ENCODE measurements around the gene KCNK3. TPM values are rescaled to one million over a fixed set of nuclear protein-coding genes. Genes with fewer than 3 reads are reported as not detected.

KCNK3 gene
- total and polyA plus RNA-seq, 10 of the 15 experiments (the other 5 are each of a cell fraction or from before 2014, with no cell fraction given) = 0.13 TPM; not detected in 9

DNA sequence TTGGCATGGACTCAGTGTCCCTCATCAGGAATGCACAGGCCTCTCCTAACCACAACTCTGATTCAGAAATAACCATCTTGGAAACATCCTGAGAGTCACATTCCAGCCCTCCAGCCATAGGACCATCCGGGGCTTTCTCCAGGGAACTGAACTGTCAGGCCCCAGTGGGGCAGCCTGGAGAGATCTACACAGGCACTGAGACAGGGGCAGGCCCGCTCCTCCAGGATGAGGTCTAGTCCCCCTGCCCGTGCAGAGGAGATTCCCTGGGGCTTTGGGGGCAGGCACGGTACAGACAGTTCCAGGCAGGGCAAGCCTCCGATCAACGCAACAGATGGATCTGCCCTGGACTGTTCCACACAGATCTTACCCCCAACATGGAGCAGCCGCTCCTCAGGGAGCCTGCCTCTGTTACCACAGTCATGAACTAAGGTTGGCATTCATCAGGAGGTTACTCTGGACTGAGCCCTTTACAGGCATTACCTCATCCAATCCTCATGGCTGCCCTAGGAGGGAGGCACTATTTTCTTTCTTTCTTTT, 12.0 kb downstream of the KCNK3 start (continued):
- TF ChIP-seq HDAC6 (IDR thresholded peaks at IDR 0.05; ENCODE audit: unreplicated experiment) (no peak), CEBPB (IDR thresholded peaks at IDR 0.05; ENCODE audit: borderline replicate concordance in 1 of 2, low read depth in 2 of 2, low read length in 2 of 2) (no peak)

DNA sequence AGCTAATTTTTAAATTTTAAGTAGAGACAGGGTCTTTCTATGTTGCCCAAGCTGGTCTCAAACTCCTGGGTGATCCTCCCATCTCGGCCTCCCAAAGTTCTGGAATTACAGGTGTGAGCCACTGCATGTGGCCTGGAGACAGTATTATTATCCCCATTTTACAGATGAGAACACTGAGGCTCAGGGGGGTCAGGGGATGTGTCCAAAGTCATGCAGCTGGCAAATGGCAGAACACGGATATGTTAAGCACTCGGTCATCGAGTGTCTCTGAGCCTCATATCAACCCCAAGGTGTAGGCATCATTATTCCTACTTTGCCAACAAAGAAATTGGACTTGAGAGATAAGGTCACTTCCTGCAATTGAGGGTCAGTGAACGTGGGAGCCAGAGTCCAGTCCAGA, 12.6 kb downstream of the KCNK3 start:
- ChIA-PET RAD21 (ENCODE audit: unreplicated experiment) (no interaction called here), CTCF (no interaction called here), POLR2A (no interaction called here), SMC1A (ENCODE audit: uncharacterized antibody, unreplicated experiment) (no interaction called here)
- WGBS (ENCODE audit: insufficient coverage, insufficient replicate concordance, low lambda C conversion rate, missing lambda C conversion rate) = 3% methylated on average over 5 of the region's 5 CpGs
- intact Hi-C loops (cut with micrococcal nuclease; ENCODE audit: unreplicated experiment) = no loop called here
- H3K9ac ChIP-seq (ENCODE audit: control insufficient read depth, insufficient read depth, low read length) = no peak overlapping the region
- H3K4me2 ChIP-seq (ENCODE audit: control insufficient read depth, insufficient read depth) = no peak overlapping the region
- no peaks in the 10 kb centered on the region for H4K20me1 ChIP-seq (ENCODE audit: control insufficient read depth, insufficient read depth)
- no peaks in the 10 kb centered on the region for H3K4me1 ChIP-seq (ENCODE audit: control insufficient read depth, insufficient read depth, low read length)
- BruUV-seq (replicated peaks) = no TSS peak
- peaks cover 3 to 6% of the 10 kb centered on the region in 2 experiments; a peak in 3 of 4 replicates for H3K27me3 ChIP-seq (replicated peaks in 1 of 2; ENCODE audit: control insufficient read depth in 2 of 2, insufficient read depth in 2 of 2, low read length in 1 of 2)
- ATAC-seq (no peak), FAIRE-seq (no peak), DNase-seq (ENCODE audit: low read depth, low spot score) (no peak)
- no peaks in the 10 kb centered on the region for H3K9me3 ChIP-seq (replicated peaks; ENCODE audit: control insufficient read depth, insufficient read depth, low read length)
- no peak overlapping the region for H2AFZ ChIP-seq (ENCODE audit: control insufficient read depth, low read depth, low read length)
- H3K36me3 ChIP-seq (ENCODE audit: control insufficient read depth in 2 of 2, insufficient read depth in 2 of 2, low read length in 1 of 2) = no peaks in the 10 kb centered on the region
- no peak overlapping the region for H3K27ac ChIP-seq (ENCODE audit: control insufficient read depth, insufficient read depth)
- H3K79me2 ChIP-seq (ENCODE audit: control insufficient read depth, insufficient read depth, low read length) = no peaks in the 10 kb centered on the region
- TF ChIP-seq MYC (IDR thresholded peaks at IDR 0.05; ENCODE audit: insufficient read depth, insufficient read length, insufficient replicate concordance, low read length, severe bottlenecking) = no peak
- no peak for TF ChIP-seq RELA (IDR thresholded peaks at IDR 0.05; ENCODE audit: borderline replicate concordance, partially characterized antibody)
- no peak for TF ChIP-seq NBN (IDR thresholded peaks at IDR 0.05)
- TF ChIP-seq, protein P1, sequence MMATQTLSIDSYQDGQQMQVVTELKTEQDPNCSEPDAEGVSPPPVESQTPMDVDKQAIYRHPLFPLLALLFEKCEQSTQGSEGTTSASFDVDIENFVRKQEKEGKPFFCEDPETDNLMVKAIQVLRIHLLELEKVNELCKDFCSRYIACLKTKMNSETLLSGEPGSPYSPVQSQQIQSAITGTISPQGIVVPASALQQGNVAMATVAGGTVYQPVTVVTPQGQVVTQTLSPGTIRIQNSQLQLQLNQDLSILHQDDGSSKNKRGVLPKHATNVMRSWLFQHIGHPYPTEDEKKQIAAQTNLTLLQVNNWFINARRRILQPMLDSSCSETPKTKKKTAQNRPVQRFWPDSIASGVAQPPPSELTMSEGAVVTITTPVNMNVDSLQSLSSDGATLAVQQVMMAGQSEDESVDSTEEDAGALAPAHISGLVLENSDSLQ (IDR thresholded peaks at IDR 0.05) = no peak
- TF ChIP-seq, protein P2, sequence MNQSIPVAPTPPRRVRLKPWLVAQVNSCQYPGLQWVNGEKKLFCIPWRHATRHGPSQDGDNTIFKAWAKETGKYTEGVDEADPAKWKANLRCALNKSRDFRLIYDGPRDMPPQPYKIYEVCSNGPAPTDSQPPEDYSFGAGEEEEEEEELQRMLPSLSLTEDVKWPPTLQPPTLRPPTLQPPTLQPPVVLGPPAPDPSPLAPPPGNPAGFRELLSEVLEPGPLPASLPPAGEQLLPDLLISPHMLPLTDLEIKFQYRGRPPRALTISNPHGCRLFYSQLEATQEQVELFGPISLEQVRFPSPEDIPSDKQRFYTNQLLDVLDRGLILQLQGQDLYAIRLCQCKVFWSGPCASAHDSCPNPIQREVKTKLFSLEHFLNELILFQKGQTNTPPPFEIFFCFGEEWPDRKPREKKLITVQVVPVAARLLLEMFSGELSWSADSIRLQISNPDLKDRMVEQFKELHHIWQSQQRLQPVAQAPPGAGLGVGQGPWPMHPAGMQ (IDR thresholded peaks at IDR 0.05; ENCODE audit: borderline replicate concordance) = no peak
- TF ChIP-seq, protein P3, sequence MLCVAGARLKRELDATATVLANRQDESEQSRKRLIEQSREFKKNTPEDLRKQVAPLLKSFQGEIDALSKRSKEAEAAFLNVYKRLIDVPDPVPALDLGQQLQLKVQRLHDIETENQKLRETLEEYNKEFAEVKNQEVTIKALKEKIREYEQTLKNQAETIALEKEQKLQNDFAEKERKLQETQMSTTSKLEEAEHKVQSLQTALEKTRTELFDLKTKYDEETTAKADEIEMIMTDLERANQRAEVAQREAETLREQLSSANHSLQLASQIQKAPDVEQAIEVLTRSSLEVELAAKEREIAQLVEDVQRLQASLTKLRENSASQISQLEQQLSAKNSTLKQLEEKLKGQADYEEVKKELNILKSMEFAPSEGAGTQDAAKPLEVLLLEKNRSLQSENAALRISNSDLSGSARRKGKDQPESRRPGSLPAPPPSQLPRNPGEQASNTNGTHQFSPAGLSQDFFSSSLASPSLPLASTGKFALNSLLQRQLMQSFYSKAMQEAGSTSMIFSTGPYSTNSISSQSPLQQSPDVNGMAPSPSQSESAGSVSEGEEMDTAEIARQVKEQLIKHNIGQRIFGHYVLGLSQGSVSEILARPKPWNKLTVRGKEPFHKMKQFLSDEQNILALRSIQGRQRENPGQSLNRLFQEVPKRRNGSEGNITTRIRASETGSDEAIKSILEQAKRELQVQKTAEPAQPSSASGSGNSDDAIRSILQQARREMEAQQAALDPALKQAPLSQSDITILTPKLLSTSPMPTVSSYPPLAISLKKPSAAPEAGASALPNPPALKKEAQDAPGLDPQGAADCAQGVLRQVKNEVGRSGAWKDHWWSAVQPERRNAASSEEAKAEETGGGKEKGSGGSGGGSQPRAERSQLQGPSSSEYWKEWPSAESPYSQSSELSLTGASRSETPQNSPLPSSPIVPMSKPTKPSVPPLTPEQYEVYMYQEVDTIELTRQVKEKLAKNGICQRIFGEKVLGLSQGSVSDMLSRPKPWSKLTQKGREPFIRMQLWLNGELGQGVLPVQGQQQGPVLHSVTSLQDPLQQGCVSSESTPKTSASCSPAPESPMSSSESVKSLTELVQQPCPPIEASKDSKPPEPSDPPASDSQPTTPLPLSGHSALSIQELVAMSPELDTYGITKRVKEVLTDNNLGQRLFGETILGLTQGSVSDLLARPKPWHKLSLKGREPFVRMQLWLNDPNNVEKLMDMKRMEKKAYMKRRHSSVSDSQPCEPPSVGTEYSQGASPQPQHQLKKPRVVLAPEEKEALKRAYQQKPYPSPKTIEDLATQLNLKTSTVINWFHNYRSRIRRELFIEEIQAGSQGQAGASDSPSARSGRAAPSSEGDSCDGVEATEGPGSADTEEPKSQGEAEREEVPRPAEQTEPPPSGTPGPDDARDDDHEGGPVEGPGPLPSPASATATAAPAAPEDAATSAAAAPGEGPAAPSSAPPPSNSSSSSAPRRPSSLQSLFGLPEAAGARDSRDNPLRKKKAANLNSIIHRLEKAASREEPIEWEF (IDR thresholded peaks at IDR 0.05; ENCODE audit: insufficient replicate concordance, low read depth, low read length) = no peak
- TF ChIP-seq KDM1A (IDR thresholded peaks at IDR 0.05; ENCODE audit: borderline replicate concordance) = no peak
- TF ChIP-seq SREBF2 (IDR thresholded peaks at IDR 0.05; ENCODE audit: low read length) = no peak
- no peak for TF ChIP-seq KLF5 (IDR thresholded peaks at IDR 0.05; ENCODE audit: partially characterized antibody)
- TF ChIP-seq, protein P4, sequence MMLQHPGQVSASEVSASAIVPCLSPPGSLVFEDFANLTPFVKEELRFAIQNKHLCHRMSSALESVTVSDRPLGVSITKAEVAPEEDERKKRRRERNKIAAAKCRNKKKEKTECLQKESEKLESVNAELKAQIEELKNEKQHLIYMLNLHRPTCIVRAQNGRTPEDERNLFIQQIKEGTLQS (IDR thresholded peaks at IDR 0.05; ENCODE audit: borderline replicate concordance, extremely low read depth, low read depth, low read length) = no peak
- TF ChIP-seq JUNB (IDR thresholded peaks at IDR 0.05) = no peak
- no peak overlapping the region for H3K4me3 ChIP-seq
- in situ Hi-C loops (cut with MboI) = no loop called here
